CD14-positive monocyte (primary cell): ENCODE measurements around the gene MRPL21. TPM values are rescaled to one million over a fixed set of nuclear protein-coding genes. Genes with fewer than 3 reads are reported as not detected.

Experiments used
- DNase-seq, 3 donors: peaks; one replicate each; pipeline ENCODE4 v3.0.0-alpha.2; 2011 to 2022
- H2AFZ ChIP-seq: 2 replicates; pipeline ENCODE4 v1.6.0; 2012; ENCODE audit warnings: mild to moderate bottlenecking, low read depth, low read length, inconsistent platforms; ENCODE audit not compliant: insufficient read depth, poor library complexity, severe bottlenecking
- H3K27ac ChIP-seq, 2 donors: 1 replicate in 1 of 2; 2 replicates in 1 of 2; pipeline ENCODE4 v1.5.1; 2012 to 2013; ENCODE audit warnings: low read length in 2 of 2, control low read depth in 1 of 2, inconsistent platforms in 1 of 2, low read depth in 1 of 2, mild to moderate bottlenecking in 1 of 2
- H3K27me3 ChIP-seq, 2 donors: one replicate each; pipeline versions ENCODE4 v1.6.0 to v1.6.1; 2011 to 2013; ENCODE audit warnings: low read length in 2 of 2; ENCODE audit not compliant: control insufficient read depth in 2 of 2, insufficient read depth in 2 of 2
- H3K36me3 ChIP-seq, 2 donors: replicated peaks in 1 of 2; 1 replicate in 1 of 2; 2 replicates in 1 of 2; pipeline versions ENCODE4 v1.5.1 to v1.6.1; 2012 to 2013; ENCODE audit warnings: low read length in 2 of 2, control low read depth in 1 of 2, inconsistent platforms in 1 of 2, mild to moderate bottlenecking in 1 of 2; ENCODE audit not compliant: insufficient read depth in 2 of 2, control insufficient read depth in 1 of 2
- H3K4me1 ChIP-seq, 2 donors: 1 replicate in 1 of 2; 2 replicates in 1 of 2; pipeline versions ENCODE4 v1.5.1 to v1.6.1; 2012 to 2013; ENCODE audit warnings: low read length in 2 of 2, control low read depth in 1 of 2, inconsistent platforms in 1 of 2, mild to moderate bottlenecking in 1 of 2, moderate library complexity in 1 of 2; ENCODE audit not compliant: insufficient read depth in 2 of 2, control insufficient read depth in 1 of 2
- H3K4me2 ChIP-seq: replicated peaks from 2 replicates; pipeline ENCODE3; 2012; ENCODE audit warnings: low read length, moderate library complexity, mild to moderate bottlenecking; ENCODE audit not compliant: poor library complexity, severe bottlenecking; ENCODE audit errors: extremely low read depth
- H3K4me3 ChIP-seq, 3 experiments: fragments of 200-600 bp in 1 of 3; sonication (generic) in 1 of 3; replicated peaks in 1 of 3; 1 replicate in 2 of 3; 2 replicates in 1 of 3; pipeline ENCODE4 v1.5.1; 2011 to 2013; ENCODE audit warnings: low read length in 3 of 3, mild to moderate bottlenecking in 3 of 3, control low read depth in 2 of 3, low read depth in 2 of 3, inconsistent platforms in 1 of 3, moderate library complexity in 1 of 3
- H3K79me2 ChIP-seq: 2 replicates; pipeline ENCODE4 v1.6.0; 2012; ENCODE audit warnings: mild to moderate bottlenecking, control low read depth, inconsistent platforms, low read length, moderate library complexity; ENCODE audit not compliant: insufficient read depth
- H3K9ac ChIP-seq: 2 replicates; pipeline ENCODE4 v1.6.0; 2017; ENCODE audit warnings: low read length, mild to moderate bottlenecking; ENCODE audit not compliant: insufficient read depth, poor library complexity, severe bottlenecking
- H3K9me3 ChIP-seq, 2 donors: replicated peaks in 1 of 2; 1 replicate in 1 of 2; 2 replicates in 1 of 2; pipeline versions ENCODE4 v1.5.1 to v1.6.1; 2012 to 2013; ENCODE audit warnings: low read length in 2 of 2, control low read depth in 1 of 2; ENCODE audit not compliant: control insufficient read depth in 1 of 2, insufficient read depth in 1 of 2
- H4K20me1 ChIP-seq: 2 replicates; pipeline ENCODE4 v1.6.0; 2012; ENCODE audit warnings: mild to moderate bottlenecking, low read length, control low read depth, moderate library complexity; ENCODE audit not compliant: insufficient read depth
- H3K27ac Mint-ChIP-seq, 7 donors: one replicate each; pipeline ENCODE4 v1.8.0; 2020; ENCODE audit warnings: mild to moderate bottlenecking in 7 of 7, mixed read lengths in 7 of 7, moderate library complexity in 6 of 7, inconsistent platforms in 2 of 7
- H3K27me3 Mint-ChIP-seq, 3 donors: one replicate each; pipeline ENCODE4 v1.8.0; 2021 to 2022; ENCODE audit warnings: low read depth in 3 of 3, mild to moderate bottlenecking in 3 of 3, mixed read lengths in 3 of 3, moderate library complexity in 3 of 3, inconsistent platforms in 1 of 3
- H3K36me3 Mint-ChIP-seq, 2 donors: one replicate each; pipeline ENCODE4 v1.8.0; 2020; ENCODE audit warnings: mixed read lengths in 2 of 2, inconsistent platforms in 1 of 2, mild to moderate bottlenecking in 1 of 2
- H3K4me1 Mint-ChIP-seq: one replicate; pipeline ENCODE4 v1.8.0; 2020; ENCODE audit warnings: mild to moderate bottlenecking, mixed read lengths
- H3K4me3 Mint-ChIP-seq, 2 donors: one replicate each; pipeline ENCODE4 v1.8.0; 2020; ENCODE audit warnings: mild to moderate bottlenecking in 2 of 2, mixed read lengths in 2 of 2, moderate library complexity in 1 of 2
- H3K9me3 Mint-ChIP-seq, 7 donors: one replicate each; pipeline ENCODE4 v1.8.0; 2020 to 2022; ENCODE audit warnings: mixed read lengths in 7 of 7, mild to moderate bottlenecking in 6 of 7, moderate library complexity in 6 of 7, inconsistent platforms in 2 of 7
- WGBS: methylation state at CpG from one replicate; pipeline ENCODE4 v1.1.5; 2013; ENCODE audit warnings: missing lambda C conversion rate; ENCODE audit not compliant: insufficient coverage; 5-methylcytosine and 5-hydroxymethylcytosine counted together
- intact Hi-C, 2 donors: fragments of 100-400 bp; cut with micrococcal nuclease; formaldehyde crosslinking; loops; one replicate each; pipeline versions ENCODE4 v1.15.0 to v1.15.1; 2023
- polyA plus RNA-seq, 3 donors: library from polyadenylated mRNA; depleted of rRNA in 1 of 3; unstranded in 2 of 3; stranded (reverse) in 1 of 3; fragments of 300-500 nt in 2 of 3; fragments of >200 nt in 1 of 3; fragmentation: Illumina TruSeq in 2 of 3; gene quantifications; 1 replicate in 2 of 3; 2 replicates in 1 of 3; pipeline ENCODE4 v1.2.3, GENCODE V29; 2012 to 2021
- TF ChIP-seq, protein P1 (sequence below): fragments of 200-600 bp; IDR thresholded peaks from one replicate; pipeline ENCODE4 v1.8.0; 2022; ENCODE audit warnings: antibody characterized with exemption, mild to moderate bottlenecking

The MRPL21 gene
- polyA plus RNA-seq, 3 donors: 38.8 to 138 (median 104) TPM

DNA sequence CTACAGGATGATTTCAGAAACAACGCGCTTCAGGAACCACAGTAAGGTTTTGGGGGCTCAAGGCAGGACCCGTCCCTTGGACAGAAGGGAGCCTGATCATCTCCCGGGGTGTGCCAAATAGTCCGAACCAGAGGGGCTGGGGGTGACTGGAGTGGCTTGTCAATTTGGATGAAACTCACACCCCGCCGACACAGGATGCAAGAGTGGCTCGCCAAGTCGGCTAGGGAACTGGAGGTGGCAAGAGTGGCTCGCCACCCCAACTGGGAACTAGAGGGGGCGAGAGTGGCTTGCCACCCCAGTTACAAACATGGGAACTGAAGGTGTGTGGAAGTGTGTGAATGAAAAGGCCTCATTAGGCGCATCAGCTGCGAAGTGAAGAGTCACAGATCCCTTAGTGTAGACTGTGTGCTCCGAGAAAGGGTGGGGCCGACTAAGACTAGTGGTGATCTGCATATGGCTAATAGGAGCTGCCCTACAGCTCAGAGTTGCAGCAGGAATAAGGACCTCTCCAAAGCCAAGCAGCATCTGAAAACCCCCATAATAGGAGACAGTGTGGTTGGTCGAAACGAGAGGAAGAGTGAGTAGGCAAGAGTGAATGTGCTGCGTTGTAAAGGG, 35.3 kb downstream of the MRPL21 start:
- Histone ChIP-seq H3K4me2 (no peak overlapping the region), H4K20me1 (no peaks in the 10 kb centered on the region), H3K27me3 (no peaks in the 10 kb centered on the region), H3K9me3 (peaks cover 6 to 8% of the 10 kb centered on the region in 2 donors), H3K4me3 (no peak overlapping the region), H3K27ac (no peak overlapping the region), H3K79me2 (no peaks in the 10 kb centered on the region), H3K9ac (no peak overlapping the region), H3K4me1 (peaks cover 7 to 13% of the 10 kb centered on the region in 2 donors), H2AFZ (no peak overlapping the region), H3K36me3 (no peaks in the 10 kb centered on the region)
- Mint-ChIP-seq H3K36me3 (no peaks in the 10 kb centered on the region), H3K27me3 (peaks cover 3 to 7% (median 6%) of the 10 kb centered on the region in 3 donors), H3K4me1 (peaks cover 19% of the 10 kb centered on the region), H3K9me3 (peaks cover 7 to 15% (median 9%) of the 10 kb centered on the region in 7 donors), H3K4me3 (no peak overlapping the region), H3K27ac (no peak overlapping the region)
- no peak for DNase-seq
- intact Hi-C loops: no loop called here
- WGBS: 94% methylated on average over 12 of the region's 18 CpGs
- TF ChIP-seq, protein P1, sequence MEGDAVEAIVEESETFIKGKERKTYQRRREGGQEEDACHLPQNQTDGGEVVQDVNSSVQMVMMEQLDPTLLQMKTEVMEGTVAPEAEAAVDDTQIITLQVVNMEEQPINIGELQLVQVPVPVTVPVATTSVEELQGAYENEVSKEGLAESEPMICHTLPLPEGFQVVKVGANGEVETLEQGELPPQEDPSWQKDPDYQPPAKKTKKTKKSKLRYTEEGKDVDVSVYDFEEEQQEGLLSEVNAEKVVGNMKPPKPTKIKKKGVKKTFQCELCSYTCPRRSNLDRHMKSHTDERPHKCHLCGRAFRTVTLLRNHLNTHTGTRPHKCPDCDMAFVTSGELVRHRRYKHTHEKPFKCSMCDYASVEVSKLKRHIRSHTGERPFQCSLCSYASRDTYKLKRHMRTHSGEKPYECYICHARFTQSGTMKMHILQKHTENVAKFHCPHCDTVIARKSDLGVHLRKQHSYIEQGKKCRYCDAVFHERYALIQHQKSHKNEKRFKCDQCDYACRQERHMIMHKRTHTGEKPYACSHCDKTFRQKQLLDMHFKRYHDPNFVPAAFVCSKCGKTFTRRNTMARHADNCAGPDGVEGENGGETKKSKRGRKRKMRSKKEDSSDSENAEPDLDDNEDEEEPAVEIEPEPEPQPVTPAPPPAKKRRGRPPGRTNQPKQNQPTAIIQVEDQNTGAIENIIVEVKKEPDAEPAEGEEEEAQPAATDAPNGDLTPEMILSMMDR: no peak

DNA sequence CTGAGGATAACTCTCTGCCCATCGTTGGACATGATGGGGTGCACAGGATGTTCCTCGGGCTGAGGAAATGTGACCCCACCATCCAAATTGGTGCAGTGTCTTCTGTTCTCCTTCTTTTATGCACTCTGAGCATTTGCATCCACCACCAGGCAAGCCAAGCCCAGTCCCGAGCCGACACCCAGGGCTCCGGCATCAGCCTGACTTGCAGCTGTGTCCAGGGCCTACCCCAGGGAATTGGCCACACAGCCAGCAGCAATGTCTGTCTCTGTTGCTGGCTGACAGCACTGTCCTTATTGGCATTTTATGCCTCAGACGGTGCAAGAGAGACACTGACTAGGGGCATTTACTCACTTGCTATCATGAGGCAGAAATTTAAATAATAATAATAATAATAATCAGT, 36.6 kb downstream of the MRPL21 start:
- no peaks in the 10 kb centered on the region for H3K36me3 Mint-ChIP-seq
- no peak overlapping the region for H3K4me3 Mint-ChIP-seq
- H3K4me1 ChIP-seq: peaks cover 7 to 13% of the 10 kb centered on the region in 2 donors
- peaks cover 6 to 8% of the 10 kb centered on the region in 2 donors for H3K9me3 ChIP-seq
- intact Hi-C loops: no loop called here
- H3K27ac Mint-ChIP-seq: no peak overlapping the region
- H3K27me3 ChIP-seq: no peaks in the 10 kb centered on the region
- H3K36me3 ChIP-seq: no peaks in the 10 kb centered on the region
- no peaks in the 10 kb centered on the region for H4K20me1 ChIP-seq
- H3K4me3 ChIP-seq: no peak overlapping the region
- no peak overlapping the region for H2AFZ ChIP-seq
- no peak overlapping the region for H3K9ac ChIP-seq
- TF ChIP-seq, protein P1: no peak
- no peaks in the 10 kb centered on the region for H3K79me2 ChIP-seq
- peaks cover 19% of the 10 kb centered on the region for H3K4me1 Mint-ChIP-seq
- H3K27ac ChIP-seq: no peak overlapping the region
- peaks cover 3 to 7% (median 6%) of the 10 kb centered on the region in 3 donors for H3K27me3 Mint-ChIP-seq
- H3K9me3 Mint-ChIP-seq: peaks cover 7 to 18% (median 11%) of the 10 kb centered on the region in 7 donors
- 90% methylated on average over 5 of the region's 6 CpGs for WGBS
- no peak for DNase-seq
- no peak overlapping the region for H3K4me2 ChIP-seq
